HEK293 (cell line): ENCODE results near the gene PTPRG.

Experiments
- BCL11B ChIP-seq: fragments of 450-650 bp; formaldehyde crosslinking; IDR thresholded peaks from 2 replicates; pipeline ENCODE4 v1.5.1; 2016; ENCODE audit warnings: low read depth, missing biosample characterization, missing genetic modification characterization
- IKZF3 ChIP-seq: fragments of 450-650 bp; IDR thresholded peaks from 2 replicates; pipeline ENCODE4 v1.5.0; 2018; ENCODE audit warnings: missing biosample characterization, mild to moderate bottlenecking, missing genetic modification characterization, moderate library complexity
- ZBTB1 ChIP-seq: fragments of 450-650 bp; formaldehyde crosslinking; IDR thresholded peaks from 2 replicates; pipeline ENCODE4 v1.5.1; 2016; ENCODE audit warnings: missing biosample characterization, missing genetic modification characterization
- ZBTB21 ChIP-seq: fragments of 450-650 bp; formaldehyde crosslinking; IDR thresholded peaks from 2 replicates; pipeline ENCODE4 v1.5.1; 2017; ENCODE audit warnings: missing biosample characterization, missing genetic modification characterization
- ZBTB48 ChIP-seq: fragments of 450-650 bp; formaldehyde crosslinking; IDR thresholded peaks from 2 replicates; pipeline ENCODE4 v1.5.1; 2016; ENCODE audit warnings: missing biosample characterization, missing genetic modification characterization
- ZBTB49 ChIP-seq: fragments of 450-650 bp; formaldehyde crosslinking; IDR thresholded peaks from 2 replicates; pipeline ENCODE4 v1.5.1; 2016; ENCODE audit warnings: missing biosample characterization, missing genetic modification characterization, low read depth
- ZFHX2 ChIP-seq: fragments of 450-650 bp; formaldehyde crosslinking; conservative IDR thresholded peaks from 2 replicates; pipeline ENCODE4 v1.5.1; 2016; ENCODE audit warnings: missing biosample characterization, missing genetic modification characterization
- ZFP69B ChIP-seq: fragments of 450-650 bp; formaldehyde crosslinking; IDR thresholded peaks from 2 replicates; pipeline ENCODE4 v1.5.1; 2016; ENCODE audit warnings: missing biosample characterization, missing genetic modification characterization
- ZNF112 ChIP-seq: fragments of 450-650 bp; formaldehyde crosslinking; IDR thresholded peaks from 2 replicates; pipeline ENCODE4 v1.5.0; 2017; ENCODE audit warnings: missing biosample characterization, missing genetic modification characterization
- ZNF239 ChIP-seq: fragments of 450-650 bp; formaldehyde crosslinking; IDR thresholded peaks from 2 replicates; pipeline ENCODE4 v1.5.1; 2016; ENCODE audit warnings: missing biosample characterization, missing genetic modification characterization
- ZNF266 ChIP-seq: fragments of 450-650 bp; formaldehyde crosslinking; IDR thresholded peaks from 2 replicates; pipeline ENCODE4 v1.5.1; 2016; ENCODE audit warnings: missing biosample characterization, missing genetic modification characterization, low read depth
- ZNF280D ChIP-seq: fragments of 450-650 bp; formaldehyde crosslinking; IDR thresholded peaks from 2 replicates; pipeline ENCODE4 v1.5.1; 2016; ENCODE audit warnings: missing biosample characterization, missing genetic modification characterization
- ZNF292 ChIP-seq: fragments of 450-650 bp; formaldehyde crosslinking; IDR thresholded peaks from 2 replicates; pipeline ENCODE4 v1.5.1; 2016; ENCODE audit warnings: low read depth, missing biosample characterization, missing genetic modification characterization, borderline replicate concordance
- ZNF324 ChIP-seq: fragments of 450-650 bp; formaldehyde crosslinking; IDR thresholded peaks from 2 replicates; pipeline ENCODE4 v1.5.1; 2016; ENCODE audit warnings: missing biosample characterization, missing genetic modification characterization
- ZNF335 ChIP-seq: fragments of 450-650 bp; formaldehyde crosslinking; conservative IDR thresholded peaks from 2 replicates; pipeline ENCODE4 v1.5.1; 2016; ENCODE audit warnings: missing biosample characterization, missing genetic modification characterization
- ZNF341 ChIP-seq: fragments of 450-650 bp; formaldehyde crosslinking; IDR thresholded peaks from 2 replicates; pipeline ENCODE4; 2016; ENCODE audit warnings: low read depth, missing biosample characterization, missing genetic modification characterization
- ZNF404 ChIP-seq: fragments of 450-650 bp; formaldehyde crosslinking; IDR thresholded peaks from 2 replicates; pipeline ENCODE4 v1.5.1; 2017; ENCODE audit warnings: missing biosample characterization, missing genetic modification characterization
- ZNF433 ChIP-seq: fragments of 450-650 bp; formaldehyde crosslinking; IDR thresholded peaks from 2 replicates; pipeline ENCODE4 v1.5.1; 2016; ENCODE audit warnings: missing biosample characterization, missing genetic modification characterization, low read depth
- ZNF48 ChIP-seq: fragments of 450-650 bp; formaldehyde crosslinking; IDR thresholded peaks from 2 replicates; pipeline ENCODE4 v1.5.1; 2016; ENCODE audit warnings: missing biosample characterization, missing genetic modification characterization
- ZNF548 ChIP-seq: fragments of 450-650 bp; formaldehyde crosslinking; IDR thresholded peaks from 2 replicates; pipeline ENCODE4 v1.5.1; 2016; ENCODE audit warnings: missing biosample characterization, missing genetic modification characterization
- ZNF76 ChIP-seq: fragments of 450-650 bp; formaldehyde crosslinking; IDR thresholded peaks from 2 replicates; pipeline ENCODE4; 2016; ENCODE audit warnings: low read depth, missing biosample characterization, missing genetic modification characterization, borderline replicate concordance
- ZSCAN18 ChIP-seq: fragments of 450-650 bp; formaldehyde crosslinking; IDR thresholded peaks from 2 replicates; pipeline ENCODE4 v1.5.1; 2016; ENCODE audit warnings: missing biosample characterization, missing genetic modification characterization
- TF ChIP-seq, protein P1 (sequence below): fragments of 450-650 bp; formaldehyde crosslinking; IDR thresholded peaks from 2 replicates; pipeline ENCODE4 v1.5.1; 2016; ENCODE audit warnings: missing biosample characterization, missing genetic modification characterization
- TF ChIP-seq, protein P2 (sequence below): fragments of 450-650 bp; formaldehyde crosslinking; IDR thresholded peaks from 2 replicates; pipeline ENCODE4; 2016; ENCODE audit warnings: missing biosample characterization, missing genetic modification characterization
- TF ChIP-seq, protein P3 (sequence below): fragments of 450-650 bp; formaldehyde crosslinking; IDR thresholded peaks from 2 replicates; pipeline ENCODE4 v1.5.1; 2016; ENCODE audit warnings: missing biosample characterization, missing genetic modification characterization
- TF ChIP-seq, protein P4 (sequence below): fragments of 450-650 bp; formaldehyde crosslinking; IDR thresholded peaks from 2 replicates; pipeline ENCODE4 v1.5.1; 2016; ENCODE audit warnings: missing biosample characterization, missing genetic modification characterization
- TF ChIP-seq, protein P5 (sequence below): fragments of 450-650 bp; formaldehyde crosslinking; IDR thresholded peaks from 2 replicates; pipeline ENCODE4 v1.5.1; 2016; ENCODE audit warnings: missing biosample characterization, missing genetic modification characterization

PTPRG gene

GRCh38 chr3:61634678-61635077 is 73.3 kb downstream of the PTPRG start (continued):
- TF ChIP-seq ZNF280D = no peak
- TF ChIP-seq ZBTB48 (tag by site-specific recombination) = no peak
- TF ChIP-seq, protein P1, sequence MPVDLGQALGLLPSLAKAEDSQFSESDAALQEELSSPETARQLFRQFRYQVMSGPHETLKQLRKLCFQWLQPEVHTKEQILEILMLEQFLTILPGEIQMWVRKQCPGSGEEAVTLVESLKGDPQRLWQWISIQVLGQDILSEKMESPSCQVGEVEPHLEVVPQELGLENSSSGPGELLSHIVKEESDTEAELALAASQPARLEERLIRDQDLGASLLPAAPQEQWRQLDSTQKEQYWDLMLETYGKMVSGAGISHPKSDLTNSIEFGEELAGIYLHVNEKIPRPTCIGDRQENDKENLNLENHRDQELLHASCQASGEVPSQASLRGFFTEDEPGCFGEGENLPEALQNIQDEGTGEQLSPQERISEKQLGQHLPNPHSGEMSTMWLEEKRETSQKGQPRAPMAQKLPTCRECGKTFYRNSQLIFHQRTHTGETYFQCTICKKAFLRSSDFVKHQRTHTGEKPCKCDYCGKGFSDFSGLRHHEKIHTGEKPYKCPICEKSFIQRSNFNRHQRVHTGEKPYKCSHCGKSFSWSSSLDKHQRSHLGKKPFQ = peak; percentile 78
- peak; percentile 50; the same call in 1 of the 2 replicates for TF ChIP-seq ZFP69B (tag by site-specific recombination)
- peak; percentile 77 for TF ChIP-seq ZNF335 (tag by site-specific recombination)
- peak; percentile 44; the same call in 1 of the 2 replicates for TF ChIP-seq ZBTB1 (tag by site-specific recombination)
- no peak for TF ChIP-seq ZFHX2 (tag by site-specific recombination)
- no peak for TF ChIP-seq ZNF404 (tag by site-specific recombination)
- no peak for TF ChIP-seq BCL11B (tag by site-specific recombination)
- no peak for TF ChIP-seq ZNF48 (tag by site-specific recombination)
- no peak for TF ChIP-seq ZBTB21 (tag by site-specific recombination)
- TF ChIP-seq ZSCAN18 (tag by site-specific recombination) = no peak
- peak; percentile 64; the same call in 1 of the 2 replicates for TF ChIP-seq ZNF324 (tag by site-specific recombination)
- peak; percentile 50; the same call in 1 of the 2 replicates for TF ChIP-seq ZNF76 (tag by site-specific recombination)
- TF ChIP-seq ZNF239 = 0 out of 2 replicates have a peak, but pooled peaks have one; percentile 39
- TF ChIP-seq, protein P2, sequence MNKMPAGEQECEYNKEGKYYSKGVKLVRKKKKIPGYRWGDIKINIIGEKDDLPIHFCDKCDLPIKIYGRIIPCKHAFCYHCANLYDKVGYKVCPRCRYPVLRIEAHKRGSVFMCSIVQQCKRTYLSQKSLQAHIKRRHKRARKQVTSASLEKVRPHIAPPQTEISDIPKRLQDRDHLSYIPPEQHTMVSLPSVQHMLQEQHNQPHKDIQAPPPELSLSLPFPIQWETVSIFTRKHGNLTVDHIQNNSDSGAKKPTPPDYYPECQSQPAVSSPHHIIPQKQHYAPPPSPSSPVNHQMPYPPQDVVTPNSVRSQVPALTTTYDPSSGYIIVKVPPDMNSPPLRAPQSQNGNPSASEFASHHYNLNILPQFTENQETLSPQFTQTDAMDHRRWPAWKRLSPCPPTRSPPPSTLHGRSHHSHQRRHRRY (tag by site-specific recombination) = no peak
- 0 out of 2 replicates have a peak, but pooled peaks have one; percentile 51 for TF ChIP-seq ZBTB49 (tag by site-specific recombination)
- TF ChIP-seq, protein P3, sequence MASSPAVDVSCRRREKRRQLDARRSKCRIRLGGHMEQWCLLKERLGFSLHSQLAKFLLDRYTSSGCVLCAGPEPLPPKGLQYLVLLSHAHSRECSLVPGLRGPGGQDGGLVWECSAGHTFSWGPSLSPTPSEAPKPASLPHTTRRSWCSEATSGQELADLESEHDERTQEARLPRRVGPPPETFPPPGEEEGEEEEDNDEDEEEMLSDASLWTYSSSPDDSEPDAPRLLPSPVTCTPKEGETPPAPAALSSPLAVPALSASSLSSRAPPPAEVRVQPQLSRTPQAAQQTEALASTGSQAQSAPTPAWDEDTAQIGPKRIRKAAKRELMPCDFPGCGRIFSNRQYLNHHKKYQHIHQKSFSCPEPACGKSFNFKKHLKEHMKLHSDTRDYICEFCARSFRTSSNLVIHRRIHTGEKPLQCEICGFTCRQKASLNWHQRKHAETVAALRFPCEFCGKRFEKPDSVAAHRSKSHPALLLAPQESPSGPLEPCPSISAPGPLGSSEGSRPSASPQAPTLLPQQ (tag by site-specific recombination) = peak; percentile 87
- TF ChIP-seq, protein P4, sequence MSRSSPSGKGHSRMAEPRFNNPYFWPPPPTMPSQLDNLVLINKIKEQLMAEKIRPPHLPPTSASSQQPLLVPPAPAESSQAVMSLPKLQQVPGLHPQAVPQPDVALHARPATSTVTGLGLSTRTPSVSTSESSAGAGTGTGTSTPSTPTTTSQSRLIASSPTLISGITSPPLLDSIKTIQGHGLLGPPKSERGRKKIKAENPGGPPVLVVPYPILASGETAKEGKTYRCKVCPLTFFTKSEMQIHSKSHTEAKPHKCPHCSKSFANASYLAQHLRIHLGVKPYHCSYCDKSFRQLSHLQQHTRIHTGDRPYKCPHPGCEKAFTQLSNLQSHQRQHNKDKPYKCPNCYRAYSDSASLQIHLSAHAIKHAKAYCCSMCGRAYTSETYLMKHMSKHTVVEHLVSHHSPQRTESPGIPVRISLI (tag by site-specific recombination) = no peak
- TF ChIP-seq ZNF341 = 0 out of 2 replicates have a peak, but pooled peaks have one; percentile 22
- no peak for TF ChIP-seq ZNF266
- TF ChIP-seq, protein P5, sequence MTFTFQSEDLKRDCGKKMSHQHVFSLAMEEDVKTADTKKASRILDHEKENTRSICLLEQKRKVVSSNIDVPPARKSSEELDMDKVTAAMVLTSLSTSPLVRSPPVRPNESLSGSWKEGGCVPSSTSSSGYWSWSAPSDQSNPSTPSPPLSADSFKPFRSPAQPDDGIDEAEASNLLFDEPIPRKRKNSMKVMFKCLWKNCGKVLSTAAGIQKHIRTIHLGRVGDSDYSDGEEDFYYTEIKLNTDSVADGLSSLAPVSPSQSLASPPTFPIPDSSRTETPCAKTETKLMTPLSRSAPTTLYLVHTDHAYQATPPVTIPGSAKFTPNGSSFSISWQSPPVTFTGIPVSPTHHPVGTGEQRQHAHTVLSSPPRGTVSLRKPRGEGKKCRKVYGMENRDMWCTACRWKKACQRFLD (tag by site-specific recombination) = no peak
- no peak for TF ChIP-seq ZNF433 (tag by site-specific recombination)
- peak; percentile 82 for TF ChIP-seq IKZF3 (tag by site-specific recombination)
- no peak for TF ChIP-seq ZNF112 (tag by site-specific recombination)
- no peak for TF ChIP-seq ZNF292
- TF ChIP-seq ZNF548 (tag by site-specific recombination) = no peak
